HG02678 (cell line): Measurements from ENCODE around the gene ZNRF2.
A peak's percentile ranks its signal among the peaks of the same experiment; 100 is the strongest.
"Not testable (repeated sequence)": the region's sequence is repeated elsewhere in the genome, so short reads cannot be mapped to it uniquely, and the experiment has no call there.

ENCODE experiments used
- ATAC-seq: cut with Tn5 transposase; IDR thresholded peaks from one replicate; pipeline ENCODE4 v1.9.1; 2021; ENCODE audit warnings: mild to moderate bottlenecking, moderate library complexity; ENCODE audit not compliant: unreplicated experiment

ZNRF2 gene

DNA sequence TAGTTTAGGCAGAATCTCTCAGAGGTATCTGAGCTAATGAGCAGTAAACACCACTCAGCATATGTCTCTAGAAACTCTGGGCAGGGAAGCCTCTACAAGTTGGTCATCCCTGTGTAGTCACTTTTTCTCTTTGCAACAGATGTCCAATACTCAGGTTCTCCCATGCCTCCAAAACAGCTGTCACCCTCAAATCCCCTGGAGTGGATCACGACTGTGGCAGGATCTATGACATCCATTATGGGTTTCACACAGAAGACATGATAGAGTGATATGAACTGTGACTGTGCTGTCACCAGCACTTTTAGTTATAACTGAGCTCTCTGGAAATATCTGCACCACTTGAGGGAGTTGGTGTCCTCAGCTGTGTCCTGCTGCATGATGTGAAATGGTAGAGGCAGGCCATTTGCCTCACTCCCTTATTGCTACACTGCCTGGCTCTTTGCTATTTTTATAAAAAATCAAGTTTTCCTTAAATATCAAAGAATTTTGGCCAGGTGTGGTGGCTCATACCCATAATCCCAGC is 24.1 kb upstream of the ZNRF2 start:
- no peak for ATAC-seq

DNA sequence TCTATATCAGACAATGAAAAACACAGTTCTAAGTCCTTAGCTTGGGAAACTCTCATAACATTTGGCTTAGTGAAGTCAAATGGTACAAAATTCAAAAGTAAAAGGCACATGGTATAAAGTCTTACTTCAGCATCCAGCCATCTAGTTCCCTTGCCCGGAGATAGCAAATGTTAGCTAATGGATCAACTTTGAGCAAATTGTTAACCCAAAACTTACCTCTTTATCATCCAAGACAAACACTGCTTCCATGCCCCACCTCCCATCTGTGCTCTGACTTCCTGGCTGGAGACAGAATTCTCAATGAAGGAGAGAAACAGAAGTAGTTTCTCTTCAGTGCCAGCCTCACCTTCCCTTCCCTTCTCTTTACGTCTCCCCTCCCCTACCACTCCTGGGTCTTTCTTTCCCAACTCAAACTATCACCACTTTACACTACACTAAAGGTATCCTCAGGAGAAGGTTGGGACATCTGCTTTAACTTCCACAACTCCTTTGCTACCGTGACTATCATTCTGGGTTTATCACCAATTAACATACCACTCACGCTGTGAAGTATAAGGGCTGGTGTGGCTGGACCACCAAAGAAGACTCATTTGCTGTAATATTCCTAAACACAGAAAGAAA is 21.2 kb upstream of the ZNRF2 start:
- no peak for ATAC-seq

DNA sequence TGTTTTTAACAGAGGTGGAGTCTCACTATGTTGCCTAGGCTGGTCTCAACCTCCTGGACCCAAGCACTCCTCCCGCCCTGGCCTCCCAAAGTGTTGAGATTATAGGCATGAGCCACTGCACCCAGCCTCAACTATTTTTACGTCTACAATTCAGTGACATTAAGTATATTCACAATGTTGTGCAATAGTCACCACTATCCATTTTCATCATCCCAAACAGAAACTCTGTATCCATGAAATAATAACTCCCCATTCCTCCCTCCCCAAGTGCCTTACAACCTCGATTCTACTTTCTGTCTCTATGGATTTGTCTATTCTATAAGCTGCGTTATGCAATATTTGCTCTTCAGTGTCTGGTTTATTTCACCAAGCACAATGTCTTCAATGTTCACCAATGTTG is 20.3 kb upstream of the ZNRF2 start:
- no peak for ATAC-seq

DNA sequence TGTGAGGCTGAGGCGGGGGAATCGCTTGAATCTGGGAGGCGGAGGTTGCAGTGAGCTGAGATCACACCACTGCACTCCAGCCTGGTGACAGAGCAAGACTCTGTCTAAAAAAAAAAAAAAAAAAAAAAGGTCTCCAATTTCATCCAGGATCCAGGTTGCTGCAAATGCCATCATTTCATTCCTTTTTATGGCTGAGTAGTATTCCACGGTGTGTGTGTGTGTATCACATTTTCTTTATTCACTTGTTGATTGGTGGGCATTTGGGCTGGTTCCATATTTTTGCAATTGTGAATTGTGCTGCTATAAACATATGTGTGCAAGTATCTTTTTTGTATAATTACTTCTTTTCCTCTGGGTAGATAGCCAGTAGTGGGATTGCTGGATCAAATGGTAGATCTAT is 19.2 kb upstream of the ZNRF2 start:
- ATAC-seq = not testable (repeated sequence)

DNA sequence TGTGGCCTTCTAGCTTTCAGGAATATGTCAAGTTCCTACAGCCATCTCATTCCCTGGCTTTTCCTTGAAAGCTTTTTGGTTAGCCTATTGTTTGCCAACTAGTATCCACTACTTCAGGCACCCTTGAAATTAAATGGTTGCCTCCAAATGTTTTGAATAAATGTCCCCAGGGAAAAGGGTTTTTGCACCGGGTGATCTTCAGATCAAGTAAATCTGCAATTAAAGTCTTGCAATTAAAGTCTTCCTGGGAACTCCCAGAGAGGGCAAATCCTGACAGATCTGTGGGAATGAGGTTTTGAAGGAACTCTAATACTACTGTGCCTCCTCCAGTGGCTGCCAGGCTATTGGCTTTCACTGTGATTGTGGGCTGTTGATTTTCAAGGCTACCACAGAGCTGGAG is 17.7 kb upstream of the ZNRF2 start:
- no peak for ATAC-seq

DNA sequence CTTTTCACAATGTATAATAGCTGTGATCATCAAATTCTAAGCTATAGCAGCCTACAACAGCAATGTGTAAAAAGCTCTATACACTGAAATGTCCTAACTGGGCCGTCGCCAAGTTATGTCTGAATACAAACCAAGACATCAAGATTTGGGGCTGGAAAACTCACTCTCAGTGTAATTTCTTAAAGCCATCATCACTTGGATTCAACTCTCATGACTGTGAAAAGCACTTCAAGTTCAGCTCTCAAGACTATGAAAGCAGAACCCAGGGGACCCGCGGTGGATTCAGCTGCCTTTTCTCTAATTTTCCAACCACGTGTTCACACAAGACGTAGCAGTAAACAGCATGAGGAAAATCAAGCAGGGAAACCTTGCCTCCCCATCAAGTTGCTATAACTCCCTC is 15.8 kb upstream of the ZNRF2 start:
- no peak for ATAC-seq

DNA sequence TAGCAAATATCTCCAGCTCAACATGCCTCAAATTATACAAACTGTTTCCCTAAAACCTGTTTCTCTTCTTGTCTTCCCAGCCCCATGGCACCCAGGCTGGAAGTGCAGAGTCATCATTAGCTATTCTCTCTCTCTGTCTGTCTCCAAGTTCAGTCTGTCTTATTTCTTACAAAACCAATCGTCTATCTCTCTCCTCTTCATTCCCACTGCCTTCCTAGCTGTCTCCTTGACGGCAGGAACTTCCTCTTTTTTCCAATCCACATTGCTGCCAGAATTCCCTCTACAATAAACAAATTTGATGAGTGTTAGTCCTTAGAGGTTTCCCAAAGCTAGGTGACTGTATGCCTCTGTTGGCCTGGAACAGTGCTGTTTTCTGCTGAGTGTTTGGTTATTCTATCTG is 14.9 kb upstream of the ZNRF2 start:
- no peak for ATAC-seq

DNA sequence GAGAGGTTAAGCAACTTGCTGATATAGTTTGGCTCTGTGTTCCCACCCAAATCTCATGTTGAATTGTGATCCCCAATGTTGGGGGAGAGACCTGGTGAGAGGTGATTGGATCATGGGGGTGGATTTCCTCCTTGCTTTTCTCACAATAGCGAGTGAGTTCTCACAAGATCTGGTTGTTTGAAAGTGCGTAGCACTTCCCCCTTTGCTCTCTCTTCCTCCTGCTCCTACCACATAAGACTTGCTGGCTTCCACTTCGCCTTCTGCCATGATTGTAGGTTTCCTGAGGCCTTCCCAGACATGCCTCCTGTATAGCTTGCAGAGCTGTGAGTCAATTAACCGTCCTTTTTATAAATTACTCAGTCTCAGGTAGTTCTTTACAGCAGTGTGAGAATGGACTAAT is 13.5 kb upstream of the ZNRF2 start:
- ATAC-seq = no peak

DNA sequence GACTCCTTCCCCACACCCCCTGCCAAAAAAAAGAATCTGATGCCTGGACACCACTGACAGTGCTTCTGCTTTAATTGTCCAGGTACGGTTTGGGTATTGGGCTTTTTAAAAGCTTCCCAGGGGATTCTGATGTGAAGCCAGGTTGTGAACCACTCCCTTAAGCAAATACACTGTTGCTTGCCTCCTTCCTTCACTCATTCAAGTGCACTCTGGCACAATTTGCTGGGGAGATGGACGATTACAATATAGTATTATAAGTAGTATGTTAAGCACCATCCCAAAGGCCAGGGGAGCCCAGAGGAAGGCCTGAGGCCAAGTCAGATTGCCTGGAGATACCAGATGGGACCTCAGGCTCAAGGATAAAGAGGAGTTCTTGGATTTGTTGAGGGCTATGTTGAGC is 12.3 kb upstream of the ZNRF2 start:
- no peak for ATAC-seq

DNA sequence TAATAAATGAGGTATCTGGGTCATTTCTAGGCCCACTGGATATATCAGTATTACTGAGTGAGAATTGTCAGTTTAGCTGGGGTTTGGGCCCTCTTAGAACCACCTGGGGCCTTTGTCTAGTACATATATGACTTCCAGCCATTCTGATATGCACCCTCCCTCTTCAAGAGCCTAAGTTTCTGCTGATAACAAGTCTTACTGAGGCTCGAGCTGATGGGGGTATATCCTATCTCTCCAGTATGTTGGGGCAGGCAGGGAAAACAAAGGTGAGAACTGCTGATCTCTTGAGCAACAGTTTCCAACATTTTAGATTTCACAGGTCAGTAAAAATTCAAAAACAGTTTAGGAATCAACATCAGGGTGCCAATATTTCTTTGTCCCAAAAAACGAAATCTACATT is 10.8 kb upstream of the ZNRF2 start:
- no peak for ATAC-seq

DNA sequence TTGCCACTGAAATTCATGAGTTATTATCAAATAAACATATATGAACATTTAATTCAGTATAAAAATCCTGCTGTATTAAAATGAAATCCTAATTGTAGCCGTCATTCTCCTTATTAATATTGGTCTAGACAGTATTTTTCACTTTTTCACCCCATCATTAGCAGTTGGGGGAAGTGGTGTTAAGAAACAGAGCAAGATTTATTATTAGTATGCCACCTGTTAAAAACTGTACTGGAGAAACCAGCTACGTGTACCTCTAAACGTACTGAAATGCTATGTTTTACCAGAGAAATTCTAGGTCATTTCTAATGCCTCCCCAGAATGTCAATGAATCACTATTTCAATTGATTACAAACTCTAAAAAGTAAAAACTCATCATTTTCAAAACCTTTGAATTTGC is 9.8 kb upstream of the ZNRF2 start:
- no peak for ATAC-seq

DNA sequence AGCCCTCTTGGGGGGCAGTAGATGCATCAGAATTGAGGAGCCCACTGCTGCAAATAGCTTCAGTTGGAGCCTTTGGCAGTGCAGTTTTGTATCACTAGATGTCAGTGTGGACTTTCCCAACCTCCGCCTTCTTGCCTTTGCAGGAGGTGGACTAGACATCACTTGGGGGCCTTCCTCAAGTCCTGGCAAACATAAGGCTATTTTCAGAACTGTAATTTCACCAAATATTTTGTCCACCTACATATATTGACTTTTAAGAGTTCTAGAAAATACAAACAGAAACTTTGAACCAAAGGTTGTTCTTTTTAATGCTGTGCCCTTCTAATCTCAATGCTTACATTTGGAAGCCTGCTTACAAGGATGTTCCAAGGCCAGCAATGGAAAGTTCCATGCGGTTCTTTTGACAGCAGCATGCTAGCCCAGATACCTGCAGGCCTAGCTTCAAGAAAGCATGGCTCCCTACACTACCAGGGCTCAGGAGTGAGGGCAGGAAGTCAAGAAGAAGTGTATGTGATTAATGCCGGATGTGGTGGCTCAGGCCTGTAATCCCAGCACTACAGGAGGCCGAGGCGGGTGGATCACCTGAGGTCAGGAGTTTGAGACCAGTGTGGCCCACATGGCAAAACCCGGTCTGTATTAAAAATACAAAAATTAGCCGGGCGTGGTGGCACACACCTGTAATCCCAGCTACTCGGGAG is 8.0 kb upstream of the ZNRF2 start:
- peak; percentile 67 for ATAC-seq

DNA sequence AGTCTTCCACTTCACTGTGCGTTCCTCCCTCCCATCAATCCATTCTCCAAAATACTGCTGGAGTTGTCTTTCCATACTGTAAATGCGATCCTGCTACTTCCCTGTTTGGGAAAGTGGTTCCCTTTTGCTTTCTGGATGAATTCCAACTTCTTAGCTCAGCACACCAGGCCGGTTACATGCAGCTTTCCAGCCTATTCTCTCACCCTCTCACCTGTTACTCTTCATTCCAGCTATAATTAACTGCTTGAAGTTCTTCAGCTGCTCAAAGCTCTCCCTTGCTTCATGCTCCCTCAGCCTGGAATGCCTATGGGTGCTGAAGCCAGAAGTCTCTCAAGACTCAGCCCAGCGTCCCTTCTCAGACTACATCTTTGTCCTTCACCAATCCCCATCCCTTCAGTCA is 6.0 kb upstream of the ZNRF2 start:
- ATAC-seq = no peak

DNA sequence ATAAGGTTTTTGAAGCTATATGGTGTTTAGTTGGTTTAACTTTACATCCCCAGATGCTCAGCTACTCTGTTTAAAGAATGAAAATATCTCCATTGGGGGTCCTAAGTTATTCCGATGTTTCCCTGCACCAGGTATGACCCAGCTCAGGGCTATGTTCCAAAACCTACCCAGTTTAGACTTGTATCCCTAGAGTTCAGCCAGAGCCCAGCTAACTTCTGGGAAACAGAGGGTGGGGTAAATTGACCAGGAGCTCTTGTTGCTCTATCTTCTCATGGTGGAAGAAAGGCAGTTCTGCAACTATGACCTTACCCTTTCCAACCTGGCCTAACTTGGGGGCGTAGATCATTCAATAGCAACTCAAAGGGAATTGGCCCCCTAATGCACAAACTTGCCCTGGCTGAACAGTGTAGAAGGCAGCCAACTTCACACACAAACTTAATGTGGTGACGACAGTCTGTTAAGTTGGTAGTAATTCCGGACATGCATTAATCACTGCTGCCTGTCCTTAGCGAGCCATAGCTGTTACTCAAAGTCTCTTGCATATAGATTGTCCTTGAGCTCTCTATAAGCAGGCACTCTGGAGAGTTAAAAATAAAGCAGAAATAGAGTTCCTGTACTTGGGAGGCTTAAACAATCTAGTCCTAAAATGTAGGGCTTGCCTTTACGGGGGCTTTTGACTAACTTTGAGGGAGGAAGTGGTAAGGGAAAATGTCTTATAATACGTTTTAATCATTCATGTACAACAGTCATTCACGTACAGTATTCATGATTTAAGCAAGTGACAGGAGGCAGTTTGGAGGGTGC is 5.3 kb upstream of the ZNRF2 start:
- ATAC-seq = no peak

DNA sequence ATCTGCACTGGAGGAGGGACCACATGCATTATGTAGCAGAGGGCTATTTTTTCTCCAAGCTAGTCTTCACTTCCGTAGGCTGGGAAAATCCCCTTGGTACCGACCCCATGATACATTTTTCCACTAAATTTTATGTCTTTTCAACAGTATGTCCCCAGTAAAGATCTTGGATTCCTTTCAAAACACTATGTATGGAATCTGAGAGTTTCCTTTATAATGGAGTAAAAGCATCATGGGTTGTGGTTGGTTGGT is 4.8 kb upstream of the ZNRF2 start:
- ATAC-seq = no peak

DNA sequence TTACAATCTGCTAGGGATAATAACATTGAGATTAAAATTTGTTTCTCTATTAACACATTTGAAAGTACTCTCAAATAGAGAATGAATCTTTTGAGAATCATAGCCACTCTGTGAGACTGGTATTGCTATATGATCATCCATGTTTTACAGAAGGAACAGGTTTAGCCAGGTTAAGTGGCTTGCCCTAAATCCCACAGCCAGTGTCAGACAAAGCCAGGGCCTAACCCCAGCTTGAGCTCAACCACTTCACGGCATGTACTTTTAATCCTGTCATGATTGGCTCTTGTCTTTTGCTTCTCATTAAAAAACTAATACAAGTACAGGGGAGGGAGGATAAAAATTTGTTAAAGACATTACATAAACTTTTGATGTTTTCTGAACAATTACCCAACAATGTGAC is 3.8 kb upstream of the ZNRF2 start:
- ATAC-seq = no peak

DNA sequence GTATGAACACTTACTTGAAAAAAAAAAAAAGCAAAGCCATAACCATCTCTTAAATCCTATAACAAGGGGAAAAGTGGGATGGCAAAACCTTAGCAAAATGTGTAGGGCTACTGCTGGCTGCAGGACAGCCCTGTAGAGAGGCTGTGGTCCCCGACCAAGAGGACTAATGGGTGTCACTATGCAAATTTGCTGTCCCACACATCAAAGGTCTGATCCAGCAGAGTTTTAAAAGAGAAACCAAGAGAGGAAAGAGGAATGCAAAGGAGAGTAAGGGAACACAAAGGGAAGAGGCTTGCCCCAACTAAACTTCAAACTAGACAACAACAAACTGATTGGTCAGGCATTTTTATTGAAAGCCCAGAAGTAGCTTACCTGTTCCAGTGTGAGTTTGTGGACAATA is 3.1 kb upstream of the ZNRF2 start:
- no peak for ATAC-seq

DNA sequence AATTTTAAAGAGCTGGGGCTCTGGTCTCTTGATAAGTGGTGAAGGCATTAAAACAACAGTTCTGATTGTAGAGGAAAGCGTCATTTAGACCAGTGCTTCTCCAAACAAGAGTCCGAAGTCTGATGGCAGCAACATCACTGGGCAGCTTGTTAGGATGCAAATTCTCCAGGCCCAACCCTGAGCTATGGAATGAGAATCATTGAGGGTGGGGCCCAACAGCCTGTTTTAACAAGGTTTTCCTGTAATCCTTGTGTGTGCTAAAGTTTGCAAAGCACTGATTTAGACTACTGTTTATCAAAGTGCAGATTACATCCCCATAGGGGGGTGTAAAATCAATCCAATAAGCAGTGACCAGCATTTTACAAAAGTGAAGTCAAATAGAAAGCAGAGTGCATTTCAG is 2.6 kb upstream of the ZNRF2 start:
- ATAC-seq = no peak

DNA sequence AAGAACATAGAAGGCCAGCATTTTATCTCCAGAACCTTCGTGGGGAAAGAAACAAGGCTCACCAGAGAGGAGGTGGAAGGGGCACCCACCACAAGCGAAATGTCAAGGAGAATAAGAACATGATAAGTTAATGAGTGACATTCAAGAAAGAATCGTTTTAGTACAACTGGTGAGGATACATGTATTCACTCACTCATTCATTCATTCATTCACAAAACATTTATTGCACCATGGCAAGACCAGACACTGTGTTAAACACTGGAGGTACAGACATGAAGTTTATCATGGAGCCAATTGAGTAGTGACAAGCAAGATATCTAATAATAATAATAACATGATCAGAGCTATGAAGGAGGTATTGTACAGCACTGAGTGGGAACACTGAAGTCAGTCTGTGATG is 1.7 kb upstream of the ZNRF2 start:
- no peak for ATAC-seq

DNA sequence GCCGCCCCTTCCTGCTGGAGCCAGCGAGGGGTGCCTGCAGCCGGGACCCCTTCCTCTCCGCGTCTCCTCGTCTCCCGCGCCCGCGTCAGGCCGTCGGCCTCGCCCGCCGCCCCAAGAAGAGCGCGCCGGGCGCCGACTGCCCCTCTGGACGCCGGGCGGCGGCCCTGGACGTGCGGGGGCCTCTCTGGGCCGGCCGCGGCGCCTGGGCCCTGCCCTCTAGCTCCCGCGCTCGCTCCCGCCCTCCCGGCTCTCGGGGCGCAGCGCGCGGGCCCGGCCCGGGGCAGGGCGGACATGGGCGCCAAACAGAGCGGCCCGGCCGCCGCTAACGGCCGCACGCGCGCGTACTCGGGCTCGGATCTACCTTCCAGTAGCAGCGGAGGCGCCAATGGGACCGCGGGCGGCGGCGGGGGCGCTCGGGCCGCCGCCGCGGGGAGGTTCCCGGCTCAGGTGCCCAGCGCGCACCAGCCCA is 704 bp downstream of the ZNRF2 start:
- ATAC-seq = peak; percentile 17

DNA sequence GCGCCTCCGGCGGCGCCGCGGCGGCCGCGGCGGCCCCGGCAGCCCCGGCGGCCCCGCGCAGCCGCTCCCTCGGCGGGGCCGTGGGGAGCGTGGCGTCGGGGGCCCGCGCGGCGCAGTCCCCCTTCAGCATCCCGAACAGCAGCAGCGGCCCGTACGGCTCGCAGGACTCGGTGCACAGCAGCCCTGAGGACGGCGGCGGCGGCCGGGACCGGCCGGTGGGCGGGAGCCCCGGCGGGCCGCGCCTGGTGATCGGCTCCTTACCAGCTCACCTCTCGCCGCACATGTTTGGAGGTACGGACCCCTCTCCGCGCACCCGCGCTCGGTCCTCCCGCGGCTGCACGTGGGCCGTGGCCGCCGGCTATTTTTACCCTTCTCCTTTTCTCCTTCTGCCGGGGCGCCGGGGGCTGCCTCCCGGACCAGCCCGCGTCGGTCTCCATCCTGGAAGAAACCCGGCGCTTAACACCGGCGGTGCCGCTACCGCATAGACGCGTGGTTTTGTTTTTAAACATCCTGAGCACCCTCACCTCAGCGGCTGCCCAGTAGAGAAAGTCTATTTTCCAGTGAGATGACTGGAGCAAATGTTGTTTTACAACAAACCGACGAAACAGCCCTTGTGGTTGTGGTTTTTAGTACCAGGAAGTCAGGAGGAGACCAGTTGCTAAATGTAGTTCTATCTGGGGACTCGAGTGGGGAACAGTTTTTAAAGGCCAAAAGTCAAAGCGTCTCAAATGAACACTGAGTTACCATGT is 1.3 kb downstream of the ZNRF2 start:
- ATAC-seq = peak; percentile 1
